ENCODE measurements around the gene SPTBN1. TPM values are rescaled to one million over a fixed set of nuclear protein-coding genes. Genes with fewer than 3 reads are reported as not detected.
A peak's percentile ranks its signal among the peaks of the same experiment; 100 is the strongest.

The SPTBN1 gene
- total RNA-seq, 1 donor from 2014 or later = 108 TPM

DNA sequence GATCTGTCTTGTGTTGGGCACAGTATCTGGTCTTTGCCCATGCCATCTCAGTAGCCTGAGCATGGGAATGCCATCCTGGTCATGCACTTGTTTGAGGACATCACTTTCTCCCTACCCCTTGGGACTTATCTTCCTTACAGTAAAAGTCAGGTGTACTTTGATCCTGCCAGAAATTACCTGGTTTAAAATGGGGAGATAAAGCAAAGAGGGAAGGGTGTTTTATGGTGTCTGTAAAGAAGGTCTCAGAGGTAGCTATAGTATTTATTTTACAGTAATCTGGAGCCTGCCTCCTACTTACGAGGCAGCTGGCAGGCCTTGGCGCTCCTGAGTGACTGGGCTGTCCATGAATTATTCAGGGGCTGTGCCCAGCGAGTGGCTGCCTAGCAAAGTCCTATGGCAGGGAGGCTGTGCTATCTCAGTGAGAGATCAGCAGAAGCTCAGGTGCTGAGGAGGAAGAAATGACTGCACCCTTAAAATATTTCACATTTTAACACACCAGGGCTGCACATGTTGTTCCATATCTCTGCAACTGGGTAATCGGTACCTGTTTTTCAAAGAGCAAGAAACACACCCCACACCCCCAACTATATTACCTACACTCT is 93.9 kb downstream of the SPTBN1 start:
- no peak for ATAC-seq
- no peak for DNase-seq (ENCODE audit: low spot score)

DNA sequence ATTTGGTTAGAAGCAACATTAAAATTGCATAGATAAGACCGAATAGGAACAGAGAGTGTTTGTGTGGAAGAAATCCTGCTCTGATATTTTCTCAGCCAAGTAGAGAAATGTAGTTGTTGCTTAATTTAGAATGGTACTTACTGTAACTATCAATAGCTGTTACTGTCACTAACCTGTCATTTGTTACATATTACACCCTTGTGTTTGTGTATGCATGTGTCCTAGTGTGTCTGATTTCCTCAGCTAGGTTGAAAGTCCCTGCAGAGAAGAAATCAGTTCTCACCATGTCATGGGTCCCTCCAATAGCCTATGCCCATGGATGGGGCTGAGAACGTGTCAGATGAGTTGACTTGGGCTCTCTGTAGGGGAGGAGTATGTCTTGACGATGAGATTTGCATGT is 94.4 kb downstream of the SPTBN1 start:
- no peak for DNase-seq (ENCODE audit: low spot score)
- no peak for ATAC-seq

DNA sequence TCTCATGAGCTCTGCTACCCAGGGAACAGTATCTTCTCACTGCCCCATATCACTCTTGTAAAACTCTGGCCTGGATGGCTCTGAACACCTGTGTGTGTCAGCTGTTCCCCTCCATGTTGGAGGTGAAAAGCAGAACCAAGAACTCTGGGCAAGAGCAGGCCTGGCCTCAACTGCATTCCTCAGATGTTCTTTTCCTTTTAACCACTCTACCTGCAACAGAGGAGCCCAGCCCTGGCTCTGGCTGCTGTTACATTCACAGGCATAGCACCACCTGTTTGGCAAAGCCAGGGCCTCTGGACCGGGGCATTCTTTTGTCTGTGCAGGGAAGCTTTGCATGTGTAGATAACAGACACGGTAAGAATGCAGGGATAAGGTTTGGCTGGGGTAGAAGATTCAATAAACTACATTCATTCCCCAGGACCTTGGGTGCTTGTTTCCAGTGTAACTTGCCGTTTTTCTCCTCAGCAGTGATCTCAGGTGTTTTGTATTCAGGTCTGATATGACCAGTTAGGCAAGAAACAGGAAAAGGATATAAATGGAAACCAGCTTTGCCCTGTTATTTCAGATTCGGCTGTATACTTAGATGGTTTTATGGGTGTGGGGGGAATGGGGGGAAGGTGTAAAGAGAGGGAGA is 95.1 kb downstream of the SPTBN1 start:
- DNase-seq (ENCODE audit: low spot score) (no peak), ATAC-seq (peak; percentile 44)

DNA sequence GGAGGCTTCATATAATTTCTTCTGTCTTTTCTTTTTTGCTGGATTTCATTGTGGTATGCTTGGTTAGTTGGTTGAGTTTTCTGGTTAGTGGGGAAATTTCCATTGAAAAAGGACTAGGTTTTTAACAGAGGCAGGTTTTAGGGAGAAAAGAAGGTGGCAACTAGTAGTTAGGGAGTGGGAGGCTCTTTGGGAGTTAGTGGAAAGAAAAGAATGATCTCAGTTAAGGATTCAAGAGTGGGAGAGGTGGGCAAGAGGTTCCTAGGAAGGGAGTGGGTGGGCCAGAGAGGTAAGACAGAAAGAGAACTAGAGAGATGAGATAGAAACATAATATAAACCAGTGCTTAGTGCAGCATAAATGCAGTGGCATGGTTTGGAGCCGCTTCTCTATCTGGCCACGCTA is 96.9 kb downstream of the SPTBN1 start:
- ATAC-seq (no peak), DNase-seq (ENCODE audit: low spot score) (no peak)

DNA sequence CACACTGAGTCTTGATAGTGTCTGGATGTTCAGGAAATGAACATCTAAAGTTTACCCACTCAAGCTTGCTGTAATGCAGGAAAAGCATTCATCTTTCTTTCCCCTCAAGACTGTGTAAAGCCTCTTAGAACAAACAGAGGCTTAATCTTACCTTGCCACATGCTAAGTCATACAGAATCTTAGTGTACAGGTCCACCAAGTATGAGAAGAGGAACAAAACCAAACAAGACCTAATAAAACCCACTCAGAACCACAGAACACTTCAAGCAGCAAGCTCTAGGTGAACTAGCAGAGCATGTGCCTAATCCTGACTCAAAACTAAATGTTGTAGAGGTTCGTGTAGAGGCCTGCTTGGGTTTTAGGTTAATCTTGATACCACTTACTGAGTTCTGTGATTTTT is 97.6 kb downstream of the SPTBN1 start:
- DNase-seq (ENCODE audit: low spot score) = no peak
- no peak for ATAC-seq

DNA sequence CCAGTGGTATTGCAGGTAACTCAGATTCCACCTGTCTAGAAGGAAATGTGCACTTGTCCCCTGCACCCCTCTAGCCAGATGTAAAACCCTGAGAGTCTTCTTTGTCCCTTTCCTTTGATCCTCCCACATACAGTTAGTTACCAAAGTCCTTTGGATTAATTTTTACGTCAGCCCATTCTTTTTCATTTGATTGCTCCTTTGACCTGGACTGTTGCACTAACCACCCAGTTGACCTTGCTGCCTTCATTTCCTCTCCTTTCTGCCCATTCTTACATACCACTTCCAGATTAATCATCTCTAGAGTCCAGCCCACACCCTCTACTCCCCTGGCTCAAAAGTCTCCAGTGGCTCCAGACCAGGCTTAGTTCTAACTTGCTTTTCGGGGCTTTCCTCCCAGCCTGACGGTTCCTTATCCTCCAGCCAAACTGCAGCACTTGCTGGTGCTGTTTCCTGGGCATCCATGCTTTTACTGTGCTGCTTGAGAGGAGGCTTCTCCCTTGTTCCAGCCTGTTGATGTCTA is 99.3 kb downstream of the SPTBN1 start:
- peak; percentile 39 for ATAC-seq

DNA sequence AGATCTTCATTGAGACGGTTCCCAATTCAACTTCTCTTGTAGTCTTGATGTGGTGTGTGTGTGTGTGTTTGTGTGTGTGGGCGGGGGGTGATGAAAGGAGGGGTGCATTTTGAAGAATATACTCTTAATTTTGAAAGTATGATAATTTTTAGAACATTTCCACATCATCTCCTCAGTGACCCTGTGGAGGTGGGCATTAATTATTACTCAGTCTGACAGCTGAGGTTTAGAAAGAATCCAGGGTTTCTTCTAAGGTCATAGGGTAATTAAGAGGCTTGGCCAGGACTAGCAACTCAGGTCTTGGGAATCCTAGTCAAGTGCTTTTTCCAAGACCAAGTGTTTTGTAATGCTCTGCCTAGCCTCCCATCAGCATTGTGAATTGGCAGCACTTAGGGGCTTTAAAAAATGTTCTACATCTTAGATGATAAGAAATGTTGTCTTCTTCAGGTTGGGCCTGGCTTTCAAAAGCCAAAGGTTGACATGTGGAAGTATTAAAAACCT is 100.5 kb downstream of the SPTBN1 start:
- no peak for DNase-seq (ENCODE audit: low spot score)
- ATAC-seq = no peak

More for the DNA sequence above, 99.3 kb downstream of the SPTBN1 start:
- DNase-seq (ENCODE audit: low spot score) = peak; percentile 65

DNA sequence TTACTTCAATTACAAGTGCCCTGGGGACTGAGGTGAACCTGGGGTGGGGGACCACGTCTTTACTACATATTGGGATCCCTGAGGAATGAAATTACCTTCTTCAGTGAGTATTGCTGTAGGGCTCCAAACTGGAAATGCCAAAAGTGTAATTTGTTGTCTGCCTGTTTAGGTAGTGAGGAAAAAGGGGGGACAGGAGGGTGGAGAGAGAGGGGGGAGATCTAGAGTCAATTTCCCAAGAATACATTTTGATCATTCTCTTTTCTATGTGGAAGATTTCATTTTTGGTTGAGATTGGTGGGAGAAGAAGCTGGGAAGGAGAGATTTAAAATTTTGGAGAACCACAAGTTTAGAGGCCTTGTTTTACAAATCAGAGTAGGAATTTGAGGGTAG is 101.1 kb downstream of the SPTBN1 start:
- ATAC-seq = no peak
- no peak for DNase-seq (ENCODE audit: low spot score)

DNA sequence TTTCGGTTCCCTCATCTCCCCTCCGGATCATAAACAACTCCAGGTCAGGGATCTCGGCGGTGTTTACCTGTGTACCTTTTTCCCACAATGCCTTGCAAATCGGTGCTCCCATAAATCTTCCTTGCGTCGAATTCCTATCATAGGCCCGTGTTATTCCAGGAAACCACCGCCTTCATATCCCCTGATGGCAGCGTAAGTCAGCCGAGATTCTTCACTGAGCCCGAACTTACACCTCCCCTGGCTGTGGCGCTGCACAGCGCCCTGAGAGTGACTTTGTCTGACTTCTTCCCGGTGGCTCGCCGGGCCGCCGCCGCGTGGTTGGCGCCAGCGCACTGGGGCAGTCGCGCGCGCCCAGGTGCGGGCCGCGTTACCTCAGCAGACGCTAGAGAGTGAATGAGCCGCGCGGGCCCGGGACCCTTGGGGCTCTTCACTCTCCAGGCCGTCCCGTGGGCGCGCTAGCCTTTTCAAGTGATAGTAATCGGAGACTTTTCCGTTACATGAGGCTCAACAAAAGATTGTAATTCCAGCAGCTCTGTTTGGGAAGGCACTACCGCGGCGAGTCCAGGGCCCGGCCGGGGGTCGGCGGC is 101.6 kb downstream of the SPTBN1 start:
- DNase-seq (ENCODE audit: low spot score) = peak; percentile 80
- peak; percentile 65 for ATAC-seq

DNA sequence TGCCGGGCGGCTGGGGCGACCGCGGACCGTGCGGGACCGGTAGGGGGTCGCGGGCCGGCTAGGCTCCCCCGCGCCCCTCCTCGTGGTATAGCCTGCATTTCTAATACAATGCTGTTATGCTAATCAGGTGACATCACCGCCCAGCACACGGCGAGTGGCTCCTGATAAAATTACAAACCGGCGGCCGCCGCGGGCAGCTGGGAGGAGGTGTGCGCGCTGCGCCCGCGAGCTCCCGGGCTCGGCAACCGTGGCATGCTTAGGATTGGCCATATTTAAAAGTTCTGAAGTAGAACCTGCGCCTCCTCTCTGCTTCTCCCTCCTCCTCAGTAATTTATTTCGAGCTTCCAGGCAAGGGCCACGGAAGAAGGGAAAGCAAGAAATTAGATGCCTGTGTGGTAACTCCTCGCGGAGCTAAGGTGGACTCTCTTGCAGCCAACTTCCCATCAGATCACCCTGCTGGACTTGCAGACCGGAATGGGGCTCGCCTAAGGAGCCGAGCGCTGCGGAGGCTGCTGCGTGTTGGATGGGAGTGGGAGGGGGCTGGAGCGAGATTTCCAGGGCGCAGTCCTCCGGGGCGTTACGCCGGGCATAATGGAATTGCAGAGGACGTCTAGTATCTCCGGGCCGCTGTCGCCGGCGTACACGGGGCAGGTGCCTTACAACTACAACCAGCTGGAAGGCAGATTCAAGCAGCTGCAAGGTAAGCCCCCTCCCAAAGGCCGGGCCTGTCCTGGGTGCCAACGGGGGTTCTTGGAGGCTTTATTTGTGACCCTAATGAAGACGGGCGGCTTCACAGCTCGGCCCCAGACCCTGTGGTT is 102.3 kb downstream of the SPTBN1 start:
- peak; percentile 65 for ATAC-seq
- DNase-seq (ENCODE audit: low spot score) = peak; percentile 79

DNA sequence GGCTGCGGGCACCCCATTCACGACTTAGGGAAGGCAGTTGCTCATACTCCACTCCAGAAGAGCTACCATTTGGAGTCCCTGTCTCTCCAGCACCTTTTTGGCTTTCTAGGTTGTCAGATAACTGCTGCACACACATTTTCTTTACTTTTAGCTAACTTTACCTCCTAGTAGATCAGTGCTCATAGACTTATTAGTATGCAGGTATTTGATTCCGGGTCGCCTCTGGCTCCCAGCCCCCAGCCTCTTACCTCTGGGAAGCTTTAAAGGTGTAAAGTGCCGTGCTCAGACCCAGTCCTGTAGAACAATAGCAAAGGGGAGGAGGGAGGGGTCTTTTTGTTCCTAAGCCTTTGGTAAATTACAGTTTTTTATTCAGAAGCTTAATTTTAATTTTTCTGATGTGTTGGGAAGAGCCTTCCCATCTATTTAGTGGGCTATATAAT is 102.9 kb downstream of the SPTBN1 start:
- no peak for DNase-seq (ENCODE audit: low spot score)
- ATAC-seq = peak; percentile 17

DNA sequence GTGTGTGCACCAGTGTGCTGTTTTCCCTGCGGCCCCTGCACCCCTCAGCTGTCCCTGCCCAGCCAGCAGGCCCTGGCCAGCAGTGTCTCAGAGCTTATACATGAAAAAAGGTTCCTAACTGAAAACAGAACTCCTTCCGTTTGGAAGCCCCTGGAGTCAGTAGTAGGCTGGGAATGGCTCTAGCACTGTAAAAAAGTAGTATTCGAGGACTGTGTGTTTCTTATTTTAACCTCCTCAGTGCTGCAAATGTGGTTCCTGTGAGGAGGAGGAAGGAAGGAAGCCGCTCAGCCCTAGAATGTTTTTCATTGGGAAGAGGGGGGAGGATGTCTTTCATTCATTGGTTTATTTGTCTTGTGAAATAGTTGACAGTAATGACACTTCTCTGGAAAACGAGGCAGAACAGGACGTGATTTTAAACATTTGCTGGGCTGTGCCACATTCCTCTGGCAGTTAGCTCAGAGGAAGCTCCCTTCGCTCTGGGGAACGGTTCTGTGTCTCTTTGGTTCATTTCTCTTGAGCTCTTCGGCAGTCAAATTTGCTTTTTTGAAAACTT is 103.5 kb downstream of the SPTBN1 start:
- peak; percentile 48 for ATAC-seq
- DNase-seq (ENCODE audit: low spot score) = peak; percentile 75

DNA sequence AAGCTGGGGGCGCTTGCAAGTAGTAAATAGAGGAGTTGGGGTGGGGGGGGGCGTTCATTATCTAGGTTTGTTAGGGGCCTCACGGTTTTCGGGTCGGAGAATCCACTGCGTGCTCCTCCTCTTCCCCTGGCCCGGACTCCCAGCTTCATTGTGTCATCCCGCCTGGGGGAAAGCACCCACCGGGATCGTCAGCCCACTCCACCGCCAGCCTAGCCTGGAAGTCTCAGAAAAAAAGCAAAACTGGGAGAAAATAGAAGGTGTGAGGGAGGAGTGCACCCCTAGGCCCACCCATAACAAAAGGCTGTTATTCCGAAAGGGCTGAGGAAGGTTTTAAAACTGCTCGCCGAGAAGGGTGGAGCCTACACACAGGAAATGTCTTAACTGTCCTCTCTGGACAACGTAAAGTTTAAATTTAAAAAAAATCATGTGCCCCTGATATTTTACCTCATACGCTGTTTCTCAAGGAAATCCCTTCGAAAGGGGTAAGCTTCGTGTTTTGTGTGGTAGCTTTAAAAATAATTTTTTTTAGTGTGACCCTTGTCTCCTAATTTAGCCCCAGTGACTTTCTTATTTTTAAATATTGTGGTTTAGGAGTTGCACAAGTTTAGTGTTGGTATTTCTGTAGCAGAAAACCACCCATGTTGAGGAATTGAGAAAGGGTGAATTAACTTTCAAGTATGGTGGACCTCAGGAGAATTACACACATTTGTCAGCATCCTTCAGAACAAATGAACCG is 104.2 kb downstream of the SPTBN1 start:
- ATAC-seq = peak; percentile 8

DNA sequence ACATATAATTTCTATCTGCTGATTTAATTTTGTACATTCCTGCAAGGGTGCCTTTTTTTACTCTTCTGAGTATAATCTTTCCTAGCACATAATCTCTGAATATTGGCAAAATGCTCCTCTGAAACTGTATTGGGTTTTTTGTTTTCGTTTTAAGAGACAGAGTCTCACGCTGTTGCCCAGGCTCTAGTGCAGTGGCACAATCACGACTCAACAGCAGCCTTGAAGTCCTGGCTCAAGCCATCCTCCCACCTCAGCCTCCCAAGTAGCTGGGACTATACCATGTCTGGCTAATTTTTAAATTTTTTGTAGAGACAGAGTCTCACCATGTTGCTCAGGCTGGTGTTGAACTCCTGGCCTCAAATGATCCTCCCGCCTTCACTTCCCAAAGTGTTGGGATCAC is 104.9 kb downstream of the SPTBN1 start:
- ATAC-seq (no peak), DNase-seq (ENCODE audit: low spot score) (no peak)

More for the DNA sequence above, 104.2 kb downstream of the SPTBN1 start:
- DNase-seq (ENCODE audit: low spot score) = no peak

DNA sequence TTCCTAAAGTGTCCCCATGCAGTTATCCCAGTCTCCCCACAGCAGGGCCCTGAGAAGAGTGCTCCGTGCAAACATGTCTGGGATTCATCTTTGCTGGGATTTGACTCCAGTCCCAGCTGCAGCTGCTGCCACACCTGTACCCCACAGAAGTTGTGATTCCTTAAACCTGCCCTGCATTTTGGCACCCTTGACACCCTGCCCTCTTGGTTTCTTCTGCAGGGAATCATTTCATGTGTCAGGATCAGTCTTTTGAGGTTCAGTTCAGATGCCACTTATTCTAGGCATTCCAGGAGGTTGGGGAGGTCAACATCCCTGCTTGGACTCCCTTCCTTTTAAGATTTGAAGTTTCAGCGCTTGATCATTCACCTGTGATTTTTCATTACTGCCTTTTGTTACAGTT is 108.3 kb downstream of the SPTBN1 start:
- no peak for DNase-seq (ENCODE audit: low spot score)

DNA sequence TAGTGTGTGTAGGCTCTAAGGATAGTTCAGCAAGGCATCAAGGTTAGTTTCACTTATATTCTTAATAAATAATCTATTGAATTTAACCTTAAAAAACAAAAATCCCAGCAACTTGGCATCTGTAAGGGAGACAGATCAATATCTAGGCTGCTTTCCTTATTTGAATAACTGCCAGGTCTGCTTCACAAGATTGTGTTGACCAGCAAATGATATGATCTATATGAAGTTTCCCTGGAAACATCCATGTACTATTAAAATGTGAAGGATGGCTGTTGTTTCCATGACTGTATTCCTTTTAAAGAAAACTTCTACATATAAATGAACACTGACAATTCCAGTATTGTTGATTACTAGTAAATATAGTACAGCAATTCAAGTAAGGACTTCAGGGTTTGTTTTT is 109.4 kb downstream of the SPTBN1 start:
- DNase-seq (ENCODE audit: low spot score) (no peak), ATAC-seq (no peak)

More for the DNA sequence above, 108.3 kb downstream of the SPTBN1 start:
- ATAC-seq = no peak

DNA sequence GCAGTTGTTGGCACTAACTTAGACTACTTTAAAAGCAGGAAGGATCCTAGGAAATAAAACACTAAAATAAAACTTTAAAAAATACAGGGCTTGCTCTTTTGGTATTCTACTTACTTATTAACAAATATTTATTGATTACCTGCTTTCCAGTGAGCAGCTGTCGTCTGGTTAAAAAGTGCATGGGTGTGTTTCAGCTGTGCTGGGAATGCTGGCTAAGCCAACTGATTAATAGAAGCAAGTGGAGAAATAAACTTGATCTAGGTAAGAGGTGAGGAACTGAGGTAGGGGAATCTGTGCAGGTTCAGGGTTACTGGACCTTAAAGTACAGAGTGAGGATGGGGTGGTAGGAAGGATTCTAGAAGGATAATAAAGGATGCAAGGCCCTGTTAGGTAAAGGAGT is 110.8 kb downstream of the SPTBN1 start:
- no peak for DNase-seq (ENCODE audit: low spot score)
- ATAC-seq = peak; percentile 71

DNA sequence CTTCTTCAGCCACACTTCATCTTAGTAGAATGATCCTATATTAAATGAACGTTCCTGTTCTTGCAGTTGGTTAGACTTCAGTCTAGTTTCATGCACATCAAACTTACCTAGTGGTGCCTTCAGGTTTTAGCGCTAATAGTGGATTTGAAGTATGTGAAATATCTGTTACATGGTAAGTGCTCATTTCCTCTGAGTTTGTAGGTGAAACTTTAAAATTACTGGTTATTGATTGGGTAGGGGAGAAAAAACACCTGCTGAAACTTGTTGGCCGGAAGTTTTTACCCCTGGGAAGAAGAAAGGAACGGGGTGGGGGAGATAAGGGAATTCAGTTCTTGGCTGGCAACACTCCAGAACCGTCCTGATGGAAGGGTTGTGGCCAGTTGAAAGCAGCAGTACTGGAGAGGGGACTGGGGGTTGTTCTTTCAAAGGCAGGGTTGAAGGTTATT is 112.8 kb downstream of the SPTBN1 start:
- DNase-seq (ENCODE audit: low spot score) (no peak), ATAC-seq (no peak)

DNA sequence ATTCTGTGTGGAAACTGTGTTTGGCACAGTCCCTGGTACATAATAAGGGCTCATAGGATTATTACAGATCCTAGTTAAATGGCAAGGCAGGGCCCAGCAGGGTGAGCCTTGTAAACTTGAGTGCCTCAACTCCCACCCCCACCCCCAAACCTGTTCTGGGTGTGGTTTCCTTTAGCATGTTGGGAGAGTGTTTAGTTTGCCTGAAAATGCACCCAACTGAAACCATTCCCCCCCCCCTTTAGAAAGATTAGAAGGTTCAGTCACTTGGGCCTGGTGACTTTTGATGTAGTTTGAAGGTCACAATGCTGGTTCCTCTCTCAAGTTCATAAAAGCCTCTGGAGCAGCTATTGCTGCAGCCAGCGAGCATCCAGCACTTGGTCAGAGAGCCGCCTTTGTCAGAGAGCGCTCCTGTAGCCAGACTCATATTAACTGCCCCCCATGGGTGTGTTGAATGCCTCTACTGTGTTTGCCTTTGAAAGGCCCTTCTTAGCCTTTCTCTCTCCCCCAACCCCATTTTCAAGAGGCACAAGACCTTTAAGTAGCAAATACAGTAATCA is 113.7 kb downstream of the SPTBN1 start:
- no peak for DNase-seq (ENCODE audit: low spot score)
- ATAC-seq = no peak
